PC-3 (cell line): ENCODE data around the gene NLGN3.
A peak's percentile ranks its signal among the peaks of the same experiment; 100 is the strongest.

Experiments
- EZH2 ChIP-seq: fragments of 300-600 bp; sonication (generic); IDR thresholded peaks from one replicate; pipeline ENCODE4 v1.6.1; 2017; ENCODE audit warnings: antibody characterized with exemption, mild to moderate bottlenecking, low read length; ENCODE audit not compliant: unreplicated experiment
- TF ChIP-seq, protein P1 (sequence below): fragments of 300-600 bp; sonication (generic); conservative IDR thresholded peaks from 2 replicates; pipeline ENCODE4 v1.5.1; 2017; ENCODE audit warnings: antibody characterized with exemption, low read depth, mild to moderate bottlenecking, low read length

DNA sequence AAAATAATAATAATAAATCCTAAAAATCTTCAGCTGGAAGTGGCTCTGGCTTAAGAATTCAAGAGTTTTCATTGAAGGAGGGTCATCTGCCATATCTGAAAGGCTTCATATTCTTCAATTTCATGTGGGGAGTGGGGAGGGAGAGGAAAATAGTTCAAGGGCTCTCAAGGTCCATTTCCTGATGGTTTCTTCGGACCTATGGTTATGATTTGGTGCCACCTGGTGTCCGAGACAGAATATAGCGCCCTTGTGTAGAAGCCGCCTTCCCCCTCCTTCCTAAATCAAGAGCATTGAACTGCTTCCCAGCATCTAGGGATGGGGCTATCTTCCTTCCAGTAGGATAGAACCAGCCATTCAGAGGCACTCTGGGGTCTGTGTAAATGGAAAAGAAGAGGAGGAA is 34.3 kb downstream of the NLGN3 start:
- TF ChIP-seq, protein P1, sequence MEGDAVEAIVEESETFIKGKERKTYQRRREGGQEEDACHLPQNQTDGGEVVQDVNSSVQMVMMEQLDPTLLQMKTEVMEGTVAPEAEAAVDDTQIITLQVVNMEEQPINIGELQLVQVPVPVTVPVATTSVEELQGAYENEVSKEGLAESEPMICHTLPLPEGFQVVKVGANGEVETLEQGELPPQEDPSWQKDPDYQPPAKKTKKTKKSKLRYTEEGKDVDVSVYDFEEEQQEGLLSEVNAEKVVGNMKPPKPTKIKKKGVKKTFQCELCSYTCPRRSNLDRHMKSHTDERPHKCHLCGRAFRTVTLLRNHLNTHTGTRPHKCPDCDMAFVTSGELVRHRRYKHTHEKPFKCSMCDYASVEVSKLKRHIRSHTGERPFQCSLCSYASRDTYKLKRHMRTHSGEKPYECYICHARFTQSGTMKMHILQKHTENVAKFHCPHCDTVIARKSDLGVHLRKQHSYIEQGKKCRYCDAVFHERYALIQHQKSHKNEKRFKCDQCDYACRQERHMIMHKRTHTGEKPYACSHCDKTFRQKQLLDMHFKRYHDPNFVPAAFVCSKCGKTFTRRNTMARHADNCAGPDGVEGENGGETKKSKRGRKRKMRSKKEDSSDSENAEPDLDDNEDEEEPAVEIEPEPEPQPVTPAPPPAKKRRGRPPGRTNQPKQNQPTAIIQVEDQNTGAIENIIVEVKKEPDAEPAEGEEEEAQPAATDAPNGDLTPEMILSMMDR = peak; percentile 74
- no peak for TF ChIP-seq EZH2
